Lower lobe of right lung (tissue), 2 donors: ENCODE data around the gene MSI2. TPM values are rescaled to one million over a fixed set of nuclear protein-coding genes. Genes with fewer than 3 reads are reported as not detected.
"Not testable (repeated sequence)": the region's sequence is repeated elsewhere in the genome, so short reads cannot be mapped to it uniquely, and the experiment has no call there.

Experiments used
- ATAC-seq, 2 donors: fragments of 200-7000 bp; cut with Tn5 transposase; one replicate each; pipeline ENCODE4 v1.9.1; 2020 to 2022; ENCODE audit warnings: mild to moderate bottlenecking in 2 of 2, moderate library complexity in 2 of 2
- DNase-seq: peaks from one replicate; pipeline ENCODE4 v3.0.0-alpha.2; 2020
- H3K27ac ChIP-seq: fragments of 200-600 bp; one replicate; pipeline ENCODE4 v1.8.0; 2022
- H3K27me3 ChIP-seq: fragments of 200-600 bp; one replicate; pipeline ENCODE4 v1.8.0; 2022; ENCODE audit warnings: low read depth
- H3K36me3 ChIP-seq: fragments of 200-600 bp; one replicate; pipeline ENCODE4 v1.8.0; 2022; ENCODE audit warnings: mild to moderate bottlenecking
- H3K4me1 ChIP-seq: fragments of 200-600 bp; one replicate; pipeline ENCODE4 v1.8.0; 2022
- H3K4me3 ChIP-seq: fragments of 200-600 bp; one replicate; pipeline ENCODE4 v1.8.0; 2022; ENCODE audit warnings: mild to moderate bottlenecking
- H3K9me3 ChIP-seq: fragments of 200-600 bp; one replicate; pipeline ENCODE4 v1.8.0; 2022
- intact Hi-C: fragments of 100-400 bp; cut with DNase I; formaldehyde crosslinking; loops from one replicate; pipeline ENCODE4 v1.11.0; 2022
- total RNA-seq: library from RNA; stranded (reverse); fragmentation: NEBNext Ultra II Directional; extraction: Animal tissue kit (Norgen Biotek cat#: 25700); gene quantifications from one replicate; pipeline ENCODE4 v1.2.1, GENCODE V29; 2021
- TF ChIP-seq, protein P1 (sequence below): fragments of 200-600 bp; IDR thresholded peaks from one replicate; pipeline ENCODE4 v1.8.0; 2022; ENCODE audit warnings: antibody characterized with exemption, mild to moderate bottlenecking
- donor health status: DM: no; HTN: yes; CAD: no; lungs with severe emphysema.

The MSI2 gene
- total RNA-seq, 1 donor from 2014 or later = 43.9 TPM

DNA sequence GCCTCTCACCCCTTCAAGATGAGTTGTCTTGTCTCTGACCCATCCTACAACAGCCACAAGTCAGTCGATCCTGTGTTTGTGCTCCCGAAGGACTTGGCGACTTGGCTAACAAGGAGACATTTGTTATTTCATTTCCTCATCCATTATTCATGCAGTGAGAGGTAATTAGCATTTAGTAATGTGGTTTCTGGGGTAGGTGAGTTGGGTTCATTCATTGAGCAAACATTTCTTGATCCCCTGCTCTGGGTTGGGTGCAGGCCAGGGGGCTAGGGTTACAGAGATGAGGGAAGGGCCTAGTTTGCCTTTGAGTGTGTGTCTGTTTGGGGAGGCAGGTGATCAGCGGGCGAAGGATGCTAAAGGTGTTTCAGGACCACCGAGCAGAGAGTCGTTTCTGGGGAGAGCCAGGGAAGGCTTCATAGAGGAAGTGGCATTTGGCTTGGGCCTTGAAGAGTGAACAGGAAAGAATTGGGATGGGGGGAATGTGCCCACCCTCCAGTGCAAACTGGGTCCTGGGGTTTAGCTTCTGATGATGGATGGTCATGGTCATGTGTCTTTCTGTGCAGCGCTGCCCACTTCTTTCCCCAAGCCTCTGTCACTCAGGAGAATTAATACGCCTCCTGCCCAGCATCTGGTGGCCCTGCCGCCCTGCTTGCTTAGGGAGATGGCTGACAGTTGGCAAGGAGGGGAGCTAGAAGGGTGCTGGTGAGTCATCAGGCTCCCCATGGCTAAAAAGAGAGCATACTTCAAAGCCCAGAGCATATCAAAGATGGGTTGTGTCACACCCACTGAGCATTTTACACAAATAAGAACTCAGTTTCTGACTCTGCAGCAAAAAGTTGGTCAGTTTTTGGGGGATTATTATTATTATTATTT lies 38.5 kb downstream of the MSI2 start:
- no peak for DNase-seq

DNA sequence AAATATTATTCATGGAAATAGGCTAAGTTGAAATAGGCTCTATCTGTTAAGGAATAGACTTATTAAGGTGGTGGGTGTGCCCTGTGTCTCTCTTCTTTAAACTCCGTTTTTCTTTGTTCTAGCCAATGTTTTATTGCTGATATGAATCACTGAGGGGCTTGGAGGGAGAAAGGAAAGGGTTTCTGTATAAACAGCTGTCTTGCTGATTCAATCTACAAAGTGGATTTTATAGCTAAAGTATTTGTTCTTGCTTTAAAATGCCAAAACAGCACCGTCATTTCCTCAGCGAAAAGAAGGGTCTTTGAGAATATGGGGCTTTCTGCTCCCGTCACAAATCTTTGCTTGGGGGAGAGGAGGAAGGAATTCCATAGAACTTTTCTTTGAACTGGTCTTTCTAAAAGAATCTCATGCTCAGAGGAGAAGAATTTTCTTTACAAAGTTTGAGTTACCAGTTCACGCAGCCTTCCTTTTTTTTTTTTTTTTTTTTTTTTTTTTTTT lies 39.3 kb downstream of the MSI2 start:
- no peak for DNase-seq
- H3K27me3 ChIP-seq = no peaks in the 10 kb centered on the region
- no peak overlapping the region for H3K4me3 ChIP-seq
- TF ChIP-seq, protein P1, sequence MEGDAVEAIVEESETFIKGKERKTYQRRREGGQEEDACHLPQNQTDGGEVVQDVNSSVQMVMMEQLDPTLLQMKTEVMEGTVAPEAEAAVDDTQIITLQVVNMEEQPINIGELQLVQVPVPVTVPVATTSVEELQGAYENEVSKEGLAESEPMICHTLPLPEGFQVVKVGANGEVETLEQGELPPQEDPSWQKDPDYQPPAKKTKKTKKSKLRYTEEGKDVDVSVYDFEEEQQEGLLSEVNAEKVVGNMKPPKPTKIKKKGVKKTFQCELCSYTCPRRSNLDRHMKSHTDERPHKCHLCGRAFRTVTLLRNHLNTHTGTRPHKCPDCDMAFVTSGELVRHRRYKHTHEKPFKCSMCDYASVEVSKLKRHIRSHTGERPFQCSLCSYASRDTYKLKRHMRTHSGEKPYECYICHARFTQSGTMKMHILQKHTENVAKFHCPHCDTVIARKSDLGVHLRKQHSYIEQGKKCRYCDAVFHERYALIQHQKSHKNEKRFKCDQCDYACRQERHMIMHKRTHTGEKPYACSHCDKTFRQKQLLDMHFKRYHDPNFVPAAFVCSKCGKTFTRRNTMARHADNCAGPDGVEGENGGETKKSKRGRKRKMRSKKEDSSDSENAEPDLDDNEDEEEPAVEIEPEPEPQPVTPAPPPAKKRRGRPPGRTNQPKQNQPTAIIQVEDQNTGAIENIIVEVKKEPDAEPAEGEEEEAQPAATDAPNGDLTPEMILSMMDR = no peak
- intact Hi-C loops = no loop called here
- no peaks in the 10 kb centered on the region for H3K36me3 ChIP-seq
- no peaks in the 10 kb centered on the region for H3K4me1 ChIP-seq
- no peak for ATAC-seq
- H3K9me3 ChIP-seq = no peaks in the 10 kb centered on the region
- H3K27ac ChIP-seq = no peak overlapping the region

More for the DNA sequence above, 38.5 kb downstream of the MSI2 start:
- peak in 1 of 2 donors; percentile 15 for ATAC-seq
- Histone ChIP-seq H3K4me1 (no peaks in the 10 kb centered on the region), H3K27ac (no peak overlapping the region), H3K9me3 (no peaks in the 10 kb centered on the region), H3K36me3 (no peaks in the 10 kb centered on the region), H3K27me3 (no peaks in the 10 kb centered on the region), H3K4me3 (no peak overlapping the region)
- intact Hi-C loops = no loop called here
- TF ChIP-seq, protein P1 = no peak

DNA sequence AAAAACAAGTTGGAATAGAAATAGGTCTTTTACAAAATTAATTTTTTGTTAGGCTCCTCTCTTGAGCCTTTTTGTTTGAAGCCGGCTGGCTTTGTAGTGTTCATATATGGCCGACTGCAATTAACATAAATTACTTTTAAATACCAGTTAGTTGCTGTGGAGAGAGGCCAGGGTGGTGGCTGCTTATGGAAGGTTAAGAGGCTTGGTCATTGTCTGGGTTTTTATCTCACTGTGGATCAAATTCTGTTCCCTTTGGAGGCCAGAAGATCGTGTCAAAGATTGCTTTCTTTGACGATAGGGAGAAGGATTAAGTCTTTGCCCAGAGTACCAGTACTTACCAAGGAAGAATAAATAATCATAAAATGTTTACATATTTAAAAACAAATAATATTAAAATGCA lies 39.9 kb downstream of the MSI2 start:
- no peaks in the 10 kb centered on the region for H3K36me3 ChIP-seq
- no peaks in the 10 kb centered on the region for H3K27me3 ChIP-seq
- no peak overlapping the region for H3K4me3 ChIP-seq
- no peak overlapping the region for H3K27ac ChIP-seq
- no peaks in the 10 kb centered on the region for H3K9me3 ChIP-seq
- H3K4me1 ChIP-seq = no peaks in the 10 kb centered on the region
- ATAC-seq = no peak
- DNase-seq = no peak
- intact Hi-C loops = no loop called here
- TF ChIP-seq, protein P1 = no peak

DNA sequence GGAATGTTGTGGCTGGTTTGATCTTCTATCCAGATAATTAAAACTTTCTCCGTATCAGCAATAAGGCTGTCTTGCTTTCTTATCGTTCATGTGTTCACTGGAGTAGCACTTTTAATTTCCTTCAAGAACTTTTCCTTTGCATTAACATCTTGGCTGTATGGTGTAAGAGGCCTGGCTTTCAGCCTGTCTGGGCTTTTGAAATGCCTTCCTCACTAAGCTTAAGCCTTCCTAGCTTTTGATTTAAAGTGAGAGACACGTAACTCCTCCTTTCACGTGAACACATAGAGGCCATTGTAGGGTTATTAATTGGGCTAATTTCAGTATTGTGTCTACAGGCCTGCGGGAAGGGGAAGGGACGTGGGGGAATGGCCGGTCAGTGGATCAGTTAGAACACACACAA lies 42.9 kb downstream of the MSI2 start:
- Histone ChIP-seq H3K4me3 (no peak overlapping the region), H3K36me3 (no peaks in the 10 kb centered on the region), H3K4me1 (no peaks in the 10 kb centered on the region), H3K27me3 (no peaks in the 10 kb centered on the region), H3K27ac (no peak overlapping the region), H3K9me3 (no peaks in the 10 kb centered on the region)
- no peak for DNase-seq
- TF ChIP-seq, protein P1 = no peak
- ATAC-seq = no peak
- intact Hi-C loops = no loop called here

DNA sequence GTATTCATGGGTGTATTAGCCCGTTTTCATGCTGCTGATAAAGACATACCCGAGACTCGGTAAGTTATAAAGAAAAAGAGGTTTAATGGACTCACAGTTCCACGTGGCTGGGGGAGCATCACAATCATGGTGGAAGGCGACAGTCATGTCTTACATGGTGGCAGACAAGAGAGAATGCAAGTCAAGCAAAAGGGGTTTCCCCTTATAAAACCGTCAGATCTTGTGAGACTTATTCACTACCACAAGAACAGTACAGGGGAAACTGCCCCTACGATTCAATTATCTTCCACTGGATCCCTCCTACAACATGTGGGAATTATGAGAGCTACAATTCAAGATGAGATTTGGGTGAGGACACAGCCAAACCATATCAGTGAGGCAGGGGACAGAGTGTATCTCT lies 44.3 kb downstream of the MSI2 start:
- DNase-seq, H3K36me3 ChIP-seq, H3K4me1 ChIP-seq, H3K27me3 ChIP-seq, H3K9me3 ChIP-seq, H3K4me3 ChIP-seq, intact Hi-C loops, H3K27ac ChIP-seq, ATAC-seq: not testable (repeated sequence)
